HL-60 (cell line): ENCODE measurements around the gene HS3ST4.

Source experiments
- GABPA ChIP-seq: IDR thresholded peaks from 2 replicates; pipeline ENCODE4 v1.6.1; 2012; ENCODE audit warnings: low read depth
- POLR2AphosphoS5 ChIP-seq: IDR thresholded peaks from 2 replicates; pipeline ENCODE4 v1.6.1; 2012; ENCODE audit warnings: low read depth
- TF ChIP-seq, protein P1 (sequence below): IDR thresholded peaks from one replicate; pipeline ENCODE4 v1.5.1; 2011; ENCODE audit warnings: low read length, control low read depth, inconsistent platforms; ENCODE audit not compliant: insufficient read depth

DNA sequence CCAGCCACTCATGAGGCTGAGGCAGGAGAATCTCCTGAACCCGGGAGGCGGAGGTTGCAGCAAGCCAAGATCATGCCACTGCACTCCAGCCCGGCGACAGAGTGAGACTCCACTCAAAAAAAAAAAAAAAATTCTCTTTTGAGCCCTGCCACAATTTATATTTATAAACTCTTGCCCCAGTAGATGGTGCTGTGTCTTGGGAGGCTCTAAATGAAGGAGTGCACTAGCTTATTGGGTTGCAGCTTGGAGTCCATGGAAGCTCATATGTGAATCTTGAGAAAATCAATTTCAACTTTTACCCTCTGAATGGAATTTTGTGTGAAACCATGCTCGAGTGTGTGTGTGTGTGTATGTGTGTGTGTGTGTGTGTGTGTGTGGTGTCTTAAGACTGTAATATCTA is 420.1 kb downstream of the HS3ST4 start:
- TF ChIP-seq, protein P1, sequence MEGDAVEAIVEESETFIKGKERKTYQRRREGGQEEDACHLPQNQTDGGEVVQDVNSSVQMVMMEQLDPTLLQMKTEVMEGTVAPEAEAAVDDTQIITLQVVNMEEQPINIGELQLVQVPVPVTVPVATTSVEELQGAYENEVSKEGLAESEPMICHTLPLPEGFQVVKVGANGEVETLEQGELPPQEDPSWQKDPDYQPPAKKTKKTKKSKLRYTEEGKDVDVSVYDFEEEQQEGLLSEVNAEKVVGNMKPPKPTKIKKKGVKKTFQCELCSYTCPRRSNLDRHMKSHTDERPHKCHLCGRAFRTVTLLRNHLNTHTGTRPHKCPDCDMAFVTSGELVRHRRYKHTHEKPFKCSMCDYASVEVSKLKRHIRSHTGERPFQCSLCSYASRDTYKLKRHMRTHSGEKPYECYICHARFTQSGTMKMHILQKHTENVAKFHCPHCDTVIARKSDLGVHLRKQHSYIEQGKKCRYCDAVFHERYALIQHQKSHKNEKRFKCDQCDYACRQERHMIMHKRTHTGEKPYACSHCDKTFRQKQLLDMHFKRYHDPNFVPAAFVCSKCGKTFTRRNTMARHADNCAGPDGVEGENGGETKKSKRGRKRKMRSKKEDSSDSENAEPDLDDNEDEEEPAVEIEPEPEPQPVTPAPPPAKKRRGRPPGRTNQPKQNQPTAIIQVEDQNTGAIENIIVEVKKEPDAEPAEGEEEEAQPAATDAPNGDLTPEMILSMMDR = no peak
- TF ChIP-seq POLR2AphosphoS5 (no peak), GABPA (no peak)
